ENCODE results near the gene TAF12.

GRCh38 chr1:28656335-28656734 is 13.5 kb upstream of the TAF12 start:
- no peak for TF ChIP-seq CTCF (IDR thresholded peaks at IDR 0.05)
- TF ChIP-seq, protein P1, sequence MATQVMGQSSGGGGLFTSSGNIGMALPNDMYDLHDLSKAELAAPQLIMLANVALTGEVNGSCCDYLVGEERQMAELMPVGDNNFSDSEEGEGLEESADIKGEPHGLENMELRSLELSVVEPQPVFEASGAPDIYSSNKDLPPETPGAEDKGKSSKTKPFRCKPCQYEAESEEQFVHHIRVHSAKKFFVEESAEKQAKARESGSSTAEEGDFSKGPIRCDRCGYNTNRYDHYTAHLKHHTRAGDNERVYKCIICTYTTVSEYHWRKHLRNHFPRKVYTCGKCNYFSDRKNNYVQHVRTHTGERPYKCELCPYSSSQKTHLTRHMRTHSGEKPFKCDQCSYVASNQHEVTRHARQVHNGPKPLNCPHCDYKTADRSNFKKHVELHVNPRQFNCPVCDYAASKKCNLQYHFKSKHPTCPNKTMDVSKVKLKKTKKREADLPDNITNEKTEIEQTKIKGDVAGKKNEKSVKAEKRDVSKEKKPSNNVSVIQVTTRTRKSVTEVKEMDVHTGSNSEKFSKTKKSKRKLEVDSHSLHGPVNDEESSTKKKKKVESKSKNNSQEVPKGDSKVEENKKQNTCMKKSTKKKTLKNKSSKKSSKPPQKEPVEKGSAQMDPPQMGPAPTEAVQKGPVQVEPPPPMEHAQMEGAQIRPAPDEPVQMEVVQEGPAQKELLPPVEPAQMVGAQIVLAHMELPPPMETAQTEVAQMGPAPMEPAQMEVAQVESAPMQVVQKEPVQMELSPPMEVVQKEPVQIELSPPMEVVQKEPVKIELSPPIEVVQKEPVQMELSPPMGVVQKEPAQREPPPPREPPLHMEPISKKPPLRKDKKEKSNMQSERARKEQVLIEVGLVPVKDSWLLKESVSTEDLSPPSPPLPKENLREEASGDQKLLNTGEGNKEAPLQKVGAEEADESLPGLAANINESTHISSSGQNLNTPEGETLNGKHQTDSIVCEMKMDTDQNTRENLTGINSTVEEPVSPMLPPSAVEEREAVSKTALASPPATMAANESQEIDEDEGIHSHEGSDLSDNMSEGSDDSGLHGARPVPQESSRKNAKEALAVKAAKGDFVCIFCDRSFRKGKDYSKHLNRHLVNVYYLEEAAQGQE (IDR thresholded peaks at IDR 0.05; ENCODE audit: insufficient read depth in 1 of 2, low read depth in 2 of 2, low read length in 1 of 2), result no peak
- no peak for TF ChIP-seq TCF7L2 (IDR thresholded peaks at IDR 0.05; ENCODE audit: low read depth, low read length)
- no peak for TF ChIP-seq POLR2AphosphoS5 (IDR thresholded peaks at IDR 0.05; ENCODE audit: low read depth, low read length)

Data from Panc1 (cell line).